ENCODE data around the gene NSD2.

NSD2 gene

DNA sequence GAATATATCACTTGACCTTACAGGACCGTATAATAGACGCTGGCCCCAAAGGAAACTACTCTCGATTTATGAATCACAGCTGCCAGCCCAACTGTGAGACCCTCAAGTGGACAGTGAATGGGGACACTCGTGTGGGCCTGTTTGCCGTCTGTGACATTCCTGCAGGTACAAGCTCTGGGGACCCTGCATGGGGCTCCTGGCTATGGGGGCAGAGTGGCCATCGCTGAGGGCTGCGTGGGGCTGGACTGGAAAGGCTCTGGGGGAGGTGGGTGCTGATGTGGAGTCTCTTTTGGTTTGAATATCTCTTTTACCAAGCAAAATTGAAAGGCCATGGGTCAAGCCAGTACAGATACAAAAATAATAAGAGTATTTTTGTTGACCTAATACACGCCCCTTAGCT lies 103.6 kb downstream of the NSD2 start:
- H3K4me1 ChIP-seq (ENCODE audit: control insufficient read depth, insufficient read depth, low read depth, low read length), result peaks cover 4% of the 10 kb centered on the region
- no peak overlapping the region for H3K9ac ChIP-seq (ENCODE audit: low read length)
- H3K18ac ChIP-seq (ENCODE audit: low read depth in 1 of 2, low read length in 2 of 2), result no peak overlapping the region
- no peaks in the 10 kb centered on the region for H3K27me3 ChIP-seq (ENCODE audit: control insufficient read depth in 1 of 2, insufficient read depth in 1 of 2, low read length in 2 of 2)
- H4K91ac ChIP-seq (ENCODE audit: low read length), result no peak overlapping the region
- no peak overlapping the region for H3K4me3 ChIP-seq (ENCODE audit: insufficient read depth in 1 of 2, low read depth in 1 of 2, low read length in 2 of 2)
- no peak overlapping the region for H3K23ac ChIP-seq (ENCODE audit: low read length in 2 of 2)
- no peak for DNase-seq
- H2BK12ac ChIP-seq (ENCODE audit: low read length in 2 of 2), result no peak overlapping the region
- H4K8ac ChIP-seq (ENCODE audit: low read length), result no peak overlapping the region
- no peak overlapping the region for H3K4ac ChIP-seq (ENCODE audit: low read depth in 1 of 2, low read length in 2 of 2)
- no peak overlapping the region for H2BK15ac ChIP-seq (ENCODE audit: low read depth, poor library complexity, severe bottlenecking)
- no peak overlapping the region for H3K27ac ChIP-seq (ENCODE audit: low read length, poor library complexity, severe bottlenecking)
- no peak overlapping the region for H2BK5ac ChIP-seq (ENCODE audit: low read depth, low read length, poor library complexity, severe bottlenecking)
- H2AFZ ChIP-seq (ENCODE audit: low read depth, low read length), result no peak overlapping the region
- no peaks in the 10 kb centered on the region for H3K9me3 ChIP-seq (ENCODE audit: control insufficient read depth, low read length)
- no peak overlapping the region for H2AK5ac ChIP-seq (ENCODE audit: low read length, severe bottlenecking)
- WGBS, result 96% methylated on average over 8 of the region's 8 CpGs
- H3K79me1 ChIP-seq (replicated peaks; ENCODE audit: low read length, poor library complexity, severe bottlenecking), result peaks cover 43% of the 10 kb centered on the region
- H3K36me3 ChIP-seq (ENCODE audit: control insufficient read depth in 1 of 2, insufficient read depth in 2 of 2, low read depth in 1 of 2, low read length in 2 of 2), result peaks cover 73 to 79% of the 10 kb centered on the region in 2 experiments
- H2BK120ac ChIP-seq (ENCODE audit: low read depth, low read length), result no peak overlapping the region
- no peak overlapping the region for H3K4me2 ChIP-seq (ENCODE audit: low read length, poor library complexity, severe bottlenecking)
- no peak overlapping the region for H3K14ac ChIP-seq (ENCODE audit: low read length in 2 of 2)

- H3K18ac ChIP-seq (ENCODE audit: low read depth in 1 of 2, low read length in 2 of 2), result no peak overlapping the region
- no peak overlapping the region for H4K8ac ChIP-seq (ENCODE audit: low read length)
- no peak overlapping the region for H2BK12ac ChIP-seq (ENCODE audit: low read length in 2 of 2)
- H2AFZ ChIP-seq (ENCODE audit: low read depth, low read length), result no peak overlapping the region
- H2BK15ac ChIP-seq (ENCODE audit: low read depth, poor library complexity, severe bottlenecking), result no peak overlapping the region
- H3K4me1 ChIP-seq (ENCODE audit: control insufficient read depth, insufficient read depth, low read depth, low read length), result peaks cover 4% of the 10 kb centered on the region
- H3K9me3 ChIP-seq (ENCODE audit: control insufficient read depth, low read length), result no peaks in the 10 kb centered on the region
- H2AK5ac ChIP-seq (ENCODE audit: low read length, severe bottlenecking), result no peak overlapping the region
- H2BK5ac ChIP-seq (ENCODE audit: low read depth, low read length, poor library complexity, severe bottlenecking), result no peak overlapping the region
- H3K4me2 ChIP-seq (ENCODE audit: low read length, poor library complexity, severe bottlenecking), result no peak overlapping the region
- DNase-seq, result no peak
- no peak overlapping the region for H3K23ac ChIP-seq (ENCODE audit: low read length in 2 of 2)
- H2BK120ac ChIP-seq (ENCODE audit: low read depth, low read length), result no peak overlapping the region
- no peak overlapping the region for H4K91ac ChIP-seq (ENCODE audit: low read length)
- H3K4ac ChIP-seq (ENCODE audit: low read depth in 1 of 2, low read length in 2 of 2), result no peak overlapping the region
- H3K9ac ChIP-seq (ENCODE audit: low read length), result no peak overlapping the region
- H3K27ac ChIP-seq (ENCODE audit: low read length, poor library complexity, severe bottlenecking), result no peak overlapping the region
- H3K79me1 ChIP-seq (replicated peaks; ENCODE audit: low read length, poor library complexity, severe bottlenecking), result peaks cover 49% of the 10 kb centered on the region
- H3K14ac ChIP-seq (ENCODE audit: low read length in 2 of 2), result no peak overlapping the region
- no peaks in the 10 kb centered on the region for H3K27me3 ChIP-seq (ENCODE audit: control insufficient read depth in 1 of 2, insufficient read depth in 1 of 2, low read length in 2 of 2)
- peaks cover 76 to 79% of the 10 kb centered on the region in 2 experiments for H3K36me3 ChIP-seq (ENCODE audit: control insufficient read depth in 1 of 2, insufficient read depth in 2 of 2, low read depth in 1 of 2, low read length in 2 of 2)
- no peak overlapping the region for H3K4me3 ChIP-seq (ENCODE audit: insufficient read depth in 1 of 2, low read depth in 1 of 2, low read length in 2 of 2)
- 94% methylated on average over 14 of the region's 14 CpGs for WGBS
These were observed 104.2 kb downstream of the NSD2 start for GRCh38 chr4:1975391-1975801.

- no peak overlapping the region for H2BK15ac ChIP-seq (ENCODE audit: low read depth, poor library complexity, severe bottlenecking)
- H3K79me1 ChIP-seq (replicated peaks; ENCODE audit: low read length, poor library complexity, severe bottlenecking), result peaks cover 53% of the 10 kb centered on the region
- no peak overlapping the region for H2BK12ac ChIP-seq (ENCODE audit: low read length in 2 of 2)
- no peak overlapping the region for H3K23ac ChIP-seq (ENCODE audit: low read length in 2 of 2)
- H3K4me1 ChIP-seq (ENCODE audit: control insufficient read depth, insufficient read depth, low read depth, low read length), result peaks cover 4% of the 10 kb centered on the region
- no peak overlapping the region for H3K4me2 ChIP-seq (ENCODE audit: low read length, poor library complexity, severe bottlenecking)
- no peak overlapping the region for H3K4me3 ChIP-seq (ENCODE audit: insufficient read depth in 1 of 2, low read depth in 1 of 2, low read length in 2 of 2)
- H3K9me3 ChIP-seq (ENCODE audit: control insufficient read depth, low read length), result no peaks in the 10 kb centered on the region
- no peak overlapping the region for H3K4ac ChIP-seq (ENCODE audit: low read depth in 1 of 2, low read length in 2 of 2)
- DNase-seq, result no peak
- H4K8ac ChIP-seq (ENCODE audit: low read length), result no peak overlapping the region
- peaks cover 77 to 84% of the 10 kb centered on the region in 2 experiments for H3K36me3 ChIP-seq (ENCODE audit: control insufficient read depth in 1 of 2, insufficient read depth in 2 of 2, low read depth in 1 of 2, low read length in 2 of 2)
- H3K9ac ChIP-seq (ENCODE audit: low read length), result no peak overlapping the region
- H3K27ac ChIP-seq (ENCODE audit: low read length, poor library complexity, severe bottlenecking), result no peak overlapping the region
- no peak overlapping the region for H2BK120ac ChIP-seq (ENCODE audit: low read depth, low read length)
- no peak overlapping the region for H2AFZ ChIP-seq (ENCODE audit: low read depth, low read length)
- H3K14ac ChIP-seq (ENCODE audit: low read length in 2 of 2), result no peak overlapping the region
- no peak overlapping the region for H4K91ac ChIP-seq (ENCODE audit: low read length)
- no peak overlapping the region for H2BK5ac ChIP-seq (ENCODE audit: low read depth, low read length, poor library complexity, severe bottlenecking)
- H3K27me3 ChIP-seq (ENCODE audit: control insufficient read depth in 1 of 2, insufficient read depth in 1 of 2, low read length in 2 of 2), result no peaks in the 10 kb centered on the region
- H3K18ac ChIP-seq (ENCODE audit: low read depth in 1 of 2, low read length in 2 of 2), result no peak overlapping the region
- whole genome bisulfite sequencing, result 95% methylated on average over 11 of the region's 11 CpGs
- no peak overlapping the region for H2AK5ac ChIP-seq (ENCODE audit: low read length, severe bottlenecking)
These were observed 104.7 kb downstream of the NSD2 start for GRCh38 chr4:1975880-1976279.

GRCh38 chr4:1976416-1977352 lies 105.5 kb downstream of the NSD2 start:
- Histone ChIP-seq H3K4me2 (ENCODE audit: low read length, poor library complexity, severe bottlenecking) (no peak overlapping the region), H2AFZ (ENCODE audit: low read depth, low read length) (no peak overlapping the region), H3K27me3 (ENCODE audit: control insufficient read depth in 1 of 2, insufficient read depth in 1 of 2, low read length in 2 of 2) (no peaks in the 10 kb centered on the region), H2BK15ac (ENCODE audit: low read depth, poor library complexity, severe bottlenecking) (no peak overlapping the region), H3K27ac (ENCODE audit: low read length, poor library complexity, severe bottlenecking) (no peak overlapping the region), H3K9ac (ENCODE audit: low read length) (no peak overlapping the region), H3K36me3 (ENCODE audit: control insufficient read depth in 1 of 2, insufficient read depth in 2 of 2, low read depth in 1 of 2, low read length in 2 of 2) (peaks cover 79 to 89% of the 10 kb centered on the region in 2 experiments), H2BK12ac (ENCODE audit: low read length in 2 of 2) (no peak overlapping the region), H2BK5ac (ENCODE audit: low read depth, low read length, poor library complexity, severe bottlenecking) (no peak overlapping the region), H3K18ac (ENCODE audit: low read depth in 1 of 2, low read length in 2 of 2) (no peak overlapping the region), H3K23ac (ENCODE audit: low read length in 2 of 2) (no peak overlapping the region), H3K9me3 (ENCODE audit: control insufficient read depth, low read length) (no peaks in the 10 kb centered on the region), H3K4me3 (ENCODE audit: insufficient read depth in 1 of 2, low read depth in 1 of 2, low read length in 2 of 2) (no peak overlapping the region), H2AK5ac (ENCODE audit: low read length, severe bottlenecking) (no peak overlapping the region), H3K14ac (ENCODE audit: low read length in 2 of 2) (no peak overlapping the region), H2BK120ac (ENCODE audit: low read depth, low read length) (no peak overlapping the region), H3K4me1 (ENCODE audit: control insufficient read depth, insufficient read depth, low read depth, low read length) (peaks cover 4% of the 10 kb centered on the region), H4K91ac (ENCODE audit: low read length) (no peak overlapping the region), H3K4ac (ENCODE audit: low read depth in 1 of 2, low read length in 2 of 2) (no peak overlapping the region), H3K79me1 (replicated peaks; ENCODE audit: low read length, poor library complexity, severe bottlenecking) (peaks cover 56% of the 10 kb centered on the region), H4K8ac (ENCODE audit: low read length) (no peak overlapping the region)
- 98% methylated on average over 35 of the region's 35 CpGs for WGBS
- DNase-seq, result no peak
